Activated T-cell treated with anti-CD3 and anti-CD28 coated beads for 48 hours (primary cell): ENCODE results near the gene DCC.

Source experiments
- DNase-seq: peaks from one replicate; pipeline ENCODE4 v3.0.0-alpha.2; 2020; ENCODE audit warnings: low read depth

Gene DCC

GRCh38 chr18:52605345-52605744 lies 265.3 kb downstream of the DCC start:
- no peak for DNase-seq

- no peak for DNase-seq
Measured at GRCh38 chr18:52607985-52608384, 268.0 kb downstream of the DCC start.

- no peak for DNase-seq
Measured at GRCh38 chr18:52610451-52611115, 270.6 kb downstream of the DCC start.

GRCh38 chr18:52612406-52612805 lies 272.4 kb downstream of the DCC start:
- no peak for DNase-seq

GRCh38 chr18:52615321-52615720 lies 275.3 kb downstream of the DCC start:
- DNase-seq = no peak

GRCh38 chr18:52615943-52616342 lies 275.9 kb downstream of the DCC start:
- no peak for DNase-seq

- DNase-seq = no peak
Measured at GRCh38 chr18:52617931-52618330, 277.9 kb downstream of the DCC start.

GRCh38 chr18:52620926-52621439 lies 281.0 kb downstream of the DCC start:
- DNase-seq = no peak

GRCh38 chr18:52624702-52625101 lies 284.7 kb downstream of the DCC start:
- DNase-seq = no peak

- DNase-seq = no peak
Measured at GRCh38 chr18:52636536-52636935, 296.5 kb downstream of the DCC start.

GRCh38 chr18:52648201-52648600 lies 308.2 kb downstream of the DCC start:
- DNase-seq = no peak

- DNase-seq = no peak
Measured at GRCh38 chr18:52652391-52652790, 312.4 kb downstream of the DCC start.

- DNase-seq = no peak
Measured at GRCh38 chr18:52657043-52657805, 317.2 kb downstream of the DCC start.

GRCh38 chr18:52667463-52668065 lies 327.6 kb downstream of the DCC start:
- DNase-seq = no peak

- DNase-seq = no peak
Measured at GRCh38 chr18:52670896-52671295, 330.9 kb downstream of the DCC start.

GRCh38 chr18:52678034-52678433 lies 338.0 kb downstream of the DCC start:
- no peak for DNase-seq

GRCh38 chr18:52678551-52678950 lies 338.6 kb downstream of the DCC start:
- no peak for DNase-seq

GRCh38 chr18:52679354-52679753 lies 339.4 kb downstream of the DCC start:
- DNase-seq = no peak

GRCh38 chr18:52682260-52682659 lies 342.3 kb downstream of the DCC start:
- DNase-seq = no peak

GRCh38 chr18:52685316-52685715 lies 345.3 kb downstream of the DCC start:
- DNase-seq = no peak

- no peak for DNase-seq
Measured at GRCh38 chr18:52691841-52692240, 351.8 kb downstream of the DCC start.

- DNase-seq = no peak
Measured at GRCh38 chr18:52694804-52695203, 354.8 kb downstream of the DCC start.

- no peak for DNase-seq
Measured at GRCh38 chr18:52700116-52700515, 360.1 kb downstream of the DCC start.
